Stimulated activated CD4-positive, alpha-beta T cell treated with anti-CD3 and anti-CD28 coated beads, Interleukin-2, amount 100 ng/mL, for 24 hours (primary cell): ENCODE results near the gene ZNF784.

Experiments used
- DNase-seq, 2 donors: peaks; one replicate each; pipeline ENCODE4 v3.0.0-alpha.2; 2020

The ZNF784 gene

GRCh38 chr19:55624109-55625003 is at the start of gene ZNF784:
Gene ZNF784 (minus strand): TSS chr19:55624566. CDS start chr19:55624561, 5 bp downstream.
- DNase-seq = peak; percentile 94 to 95

DNA sequence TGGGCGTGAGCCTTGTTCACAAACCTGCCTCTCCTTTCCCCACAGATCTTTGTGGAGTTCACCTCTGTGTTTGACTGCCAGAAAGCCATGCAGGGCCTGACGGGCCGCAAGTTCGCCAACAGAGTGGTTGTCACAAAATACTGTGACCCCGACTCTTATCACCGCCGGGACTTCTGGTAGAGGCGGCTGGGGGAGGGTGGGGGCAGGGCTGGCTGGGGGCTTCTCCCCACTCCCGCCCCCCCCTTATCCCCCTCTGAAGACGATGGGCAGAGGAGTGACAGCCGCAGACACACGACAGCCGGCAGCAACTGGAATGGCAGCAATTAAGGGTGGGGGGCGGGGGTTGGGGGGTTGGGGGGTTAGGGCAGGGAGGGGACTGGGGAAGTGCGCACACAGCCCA is 49.5 kb upstream of the ZNF784 start:
- no peak for DNase-seq

- DNase-seq = no peak
Measured at GRCh38 chr19:55673465-55673864, 49.1 kb upstream of the ZNF784 start.

DNA sequence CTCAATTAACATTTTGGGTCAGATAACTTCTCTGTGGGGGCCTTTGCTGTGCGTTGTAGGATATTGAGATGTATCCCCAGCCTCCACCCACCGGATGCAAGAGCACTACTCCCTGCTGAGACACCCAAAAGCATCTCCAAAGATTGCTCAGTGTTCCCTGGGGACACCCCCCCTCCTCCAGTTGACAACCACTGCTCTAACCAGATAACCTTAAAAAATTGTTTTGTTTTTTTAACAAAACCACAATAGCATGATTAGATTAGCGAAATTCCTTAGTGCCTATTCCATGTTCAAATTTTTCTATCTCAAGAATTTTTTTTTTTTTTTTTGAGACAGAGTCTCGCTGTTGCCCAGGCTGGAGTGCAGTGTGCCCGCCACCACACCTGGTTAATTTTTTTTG is 48.1 kb upstream of the ZNF784 start:
- no peak for DNase-seq

DNA sequence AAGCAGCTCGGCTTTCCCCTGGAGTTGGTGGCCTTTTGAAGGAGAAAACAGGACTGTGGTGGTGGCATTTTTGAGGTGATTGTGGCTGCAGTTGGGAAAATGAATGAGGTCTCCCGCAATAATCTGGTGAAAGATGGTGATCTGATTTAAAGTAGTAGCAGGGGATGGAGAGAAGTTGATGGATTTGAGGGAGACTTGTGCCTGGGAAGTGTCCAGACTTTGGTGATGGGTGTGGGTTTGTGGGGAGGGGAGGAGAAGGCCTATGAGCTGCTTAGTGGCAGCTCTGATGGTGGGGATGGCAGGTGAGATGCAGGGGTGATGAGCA is 46.6 kb upstream of the ZNF784 start:
- no peak for DNase-seq

DNA sequence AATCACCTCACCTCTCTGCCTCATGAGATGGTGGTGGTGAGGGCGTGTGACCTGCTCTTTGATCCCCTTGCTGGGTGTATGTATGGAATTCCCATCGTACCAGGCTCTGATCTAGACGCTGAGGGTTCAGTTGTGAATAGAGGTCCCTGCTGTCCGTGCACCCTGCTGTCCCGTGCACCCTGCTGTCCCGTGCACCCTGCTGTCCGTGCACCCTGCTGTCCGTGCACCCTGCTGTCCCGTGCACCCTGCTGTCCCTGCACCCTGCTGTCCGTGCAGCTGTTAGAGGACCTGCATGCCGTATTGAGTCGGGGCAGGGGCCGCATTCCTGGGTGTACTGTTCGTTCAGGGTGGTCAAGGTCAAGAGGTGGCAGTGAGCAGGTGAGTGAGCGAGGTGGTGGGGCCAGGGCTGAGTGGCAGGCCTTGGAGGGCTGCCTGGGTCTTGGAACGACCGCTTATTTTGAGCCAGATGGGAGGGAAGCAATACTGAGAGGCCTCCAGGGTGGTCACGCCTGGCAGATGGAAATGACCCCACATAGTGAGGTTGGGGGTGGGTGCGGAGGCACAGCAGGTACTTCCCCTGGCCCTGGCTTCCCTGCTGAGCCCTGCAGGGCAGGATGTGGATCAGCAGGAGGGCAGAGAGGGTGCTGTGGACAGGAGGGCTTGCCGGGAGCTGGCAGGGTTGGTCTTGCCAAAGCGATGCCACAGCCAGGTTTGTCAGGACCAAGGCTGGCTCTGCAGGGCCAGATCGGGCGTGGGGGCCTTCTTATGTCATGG is 46.1 kb upstream of the ZNF784 start:
- peak in 1 of 2 donors; percentile 37 for DNase-seq

DNA sequence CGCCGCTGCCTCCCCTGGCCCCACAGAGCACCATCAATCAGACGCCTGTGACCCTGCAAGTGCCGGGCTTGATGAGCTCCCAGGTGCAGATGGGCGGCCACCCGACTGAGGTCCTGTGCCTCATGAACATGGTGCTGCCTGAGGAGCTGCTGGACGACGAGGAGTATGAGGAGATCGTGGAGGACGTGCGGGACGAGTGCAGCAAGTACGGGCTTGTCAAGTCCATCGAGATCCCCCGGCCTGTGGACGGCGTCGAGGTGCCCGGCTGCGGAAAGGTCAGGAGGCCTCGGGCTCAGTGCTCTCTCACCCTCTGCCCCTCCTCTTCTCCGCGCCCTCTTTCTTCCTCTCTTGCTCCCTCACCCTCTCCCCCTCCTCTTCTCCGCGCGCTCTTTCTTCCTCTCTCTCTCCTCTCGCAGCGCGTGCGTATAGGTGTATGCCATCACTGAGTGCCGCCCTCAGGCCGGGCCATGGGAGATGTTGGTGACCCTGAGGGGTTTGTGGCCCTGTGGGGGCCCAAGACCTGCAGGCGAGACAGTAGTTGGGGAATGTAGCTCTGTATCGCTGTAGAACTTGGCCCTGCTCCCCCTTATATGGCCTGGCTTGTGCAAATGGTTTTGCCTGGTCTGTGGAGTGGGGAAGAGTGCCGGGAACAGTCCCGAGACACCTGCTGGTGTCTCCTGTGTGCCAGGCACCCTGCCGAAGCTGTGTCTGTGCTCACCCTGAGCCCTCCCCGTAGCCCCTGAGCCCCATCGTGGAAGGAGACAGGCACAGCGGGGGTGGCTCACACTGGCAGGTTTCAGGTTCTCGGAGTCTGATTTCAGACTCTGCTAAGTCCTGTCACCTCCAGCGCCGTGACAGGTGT is 45.3 kb upstream of the ZNF784 start:
- no peak for DNase-seq

DNA sequence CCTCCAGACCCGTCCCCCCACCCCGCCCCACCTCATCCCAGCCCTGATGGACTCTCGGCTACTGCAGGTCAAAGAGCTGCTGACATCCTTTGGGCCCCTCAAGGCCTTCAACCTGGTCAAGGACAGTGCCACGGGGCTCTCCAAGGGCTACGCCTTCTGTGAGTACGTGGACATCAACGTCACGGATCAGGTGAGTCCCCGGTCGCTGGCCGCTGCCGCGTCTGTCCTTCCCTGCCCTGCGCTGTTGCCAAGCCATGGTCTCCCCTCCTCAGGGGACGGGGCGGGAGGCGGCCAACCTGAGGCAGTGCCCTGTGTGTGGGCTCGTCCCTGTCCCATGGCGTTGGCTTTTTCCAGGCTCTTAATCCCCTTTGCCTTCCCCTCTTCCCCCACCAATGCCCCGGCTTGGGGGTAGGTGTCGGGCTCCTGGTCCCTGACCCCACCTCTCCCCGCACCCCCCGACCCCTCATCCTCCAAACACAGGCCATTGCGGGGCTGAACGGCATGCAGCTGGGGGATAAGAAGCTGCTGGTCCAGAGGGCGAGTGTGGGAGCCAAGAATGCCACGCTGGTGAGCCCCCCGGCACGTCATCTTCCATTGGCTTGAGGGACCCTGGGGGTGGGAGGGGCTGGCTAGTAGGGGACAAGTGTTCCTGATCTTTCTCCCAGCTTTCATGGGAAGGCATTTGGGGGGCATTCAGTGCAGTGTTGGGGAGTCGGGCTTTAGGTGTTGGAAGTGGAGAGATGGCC is 44.4 kb upstream of the ZNF784 start:
- no peak for DNase-seq

DNA sequence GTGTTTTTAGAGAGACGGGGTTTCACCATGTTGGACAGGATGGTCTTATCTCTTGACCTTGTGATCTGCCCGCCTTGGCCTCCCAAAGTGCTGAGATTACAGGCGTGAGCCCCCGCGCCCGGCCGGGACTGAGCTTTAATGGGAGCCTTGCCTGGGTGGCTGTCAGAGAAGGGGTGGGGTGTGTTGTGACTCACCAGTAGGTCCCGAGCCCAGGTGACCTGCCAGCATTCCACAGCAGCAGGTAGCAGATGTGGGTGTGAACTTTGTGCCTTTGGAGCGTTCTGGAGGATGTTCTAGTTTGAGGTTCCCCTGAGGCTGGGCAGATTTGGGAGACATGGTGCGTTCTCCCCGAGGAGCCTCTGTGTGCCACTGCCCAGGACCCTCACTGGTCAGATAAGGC is 43.6 kb upstream of the ZNF784 start:
- DNase-seq = no peak

GRCh38 chr19:55667511-55667910 is 43.1 kb upstream of the ZNF784 start:
- DNase-seq = no peak

DNA sequence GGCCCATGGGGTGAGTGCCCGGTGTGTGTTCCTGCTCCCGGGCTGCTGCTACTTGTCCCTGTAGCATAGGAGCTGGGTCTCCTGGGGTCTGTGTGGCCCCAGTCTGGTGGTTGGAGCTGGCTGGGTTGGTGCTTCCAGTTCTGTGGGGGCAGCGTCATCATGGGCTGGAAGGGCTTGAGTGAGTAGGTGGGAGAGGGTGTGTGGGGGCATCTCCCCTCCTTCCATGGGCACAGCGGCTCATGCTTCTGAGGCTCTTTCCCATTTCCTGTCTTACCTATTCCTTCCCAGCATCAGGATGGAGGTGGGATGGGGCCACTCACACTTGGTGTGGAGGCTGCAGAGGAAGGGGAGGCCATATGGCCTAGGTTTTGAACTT is 42.6 kb upstream of the ZNF784 start:
- DNase-seq = no peak

- no peak for DNase-seq
Measured at GRCh38 chr19:55666343-55667005, 42.1 kb upstream of the ZNF784 start.

GRCh38 chr19:55663846-55664536 is 39.6 kb upstream of the ZNF784 start:
- no peak for DNase-seq

- DNase-seq = no peak
Measured at GRCh38 chr19:55661826-55662225, 37.5 kb upstream of the ZNF784 start.

- DNase-seq = no peak
Measured at GRCh38 chr19:55660991-55661390, 36.6 kb upstream of the ZNF784 start.

GRCh38 chr19:55660404-55660803 is 36.0 kb upstream of the ZNF784 start:
- DNase-seq = no peak

DNA sequence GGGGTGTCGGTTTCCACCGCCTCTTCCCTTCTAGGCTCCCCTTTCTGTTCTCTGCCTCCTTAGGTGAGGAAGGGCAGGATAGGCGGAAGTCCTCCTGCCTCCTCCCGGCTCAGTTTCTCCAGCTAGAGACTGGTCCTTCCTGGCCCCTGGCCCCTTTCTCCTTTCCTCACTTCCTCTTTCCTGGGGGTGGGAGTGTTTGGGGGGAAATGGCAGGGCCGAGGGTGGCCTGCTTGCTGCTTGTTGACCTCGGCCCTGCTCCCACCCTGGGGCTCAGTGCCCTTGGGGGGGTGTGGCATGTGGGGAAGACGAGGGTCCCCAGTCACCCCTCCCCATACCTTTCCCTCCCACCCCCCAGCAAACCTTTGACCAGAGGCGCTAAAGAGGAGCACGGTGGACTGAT is 35.5 kb upstream of the ZNF784 start:
- DNase-seq = no peak

DNA sequence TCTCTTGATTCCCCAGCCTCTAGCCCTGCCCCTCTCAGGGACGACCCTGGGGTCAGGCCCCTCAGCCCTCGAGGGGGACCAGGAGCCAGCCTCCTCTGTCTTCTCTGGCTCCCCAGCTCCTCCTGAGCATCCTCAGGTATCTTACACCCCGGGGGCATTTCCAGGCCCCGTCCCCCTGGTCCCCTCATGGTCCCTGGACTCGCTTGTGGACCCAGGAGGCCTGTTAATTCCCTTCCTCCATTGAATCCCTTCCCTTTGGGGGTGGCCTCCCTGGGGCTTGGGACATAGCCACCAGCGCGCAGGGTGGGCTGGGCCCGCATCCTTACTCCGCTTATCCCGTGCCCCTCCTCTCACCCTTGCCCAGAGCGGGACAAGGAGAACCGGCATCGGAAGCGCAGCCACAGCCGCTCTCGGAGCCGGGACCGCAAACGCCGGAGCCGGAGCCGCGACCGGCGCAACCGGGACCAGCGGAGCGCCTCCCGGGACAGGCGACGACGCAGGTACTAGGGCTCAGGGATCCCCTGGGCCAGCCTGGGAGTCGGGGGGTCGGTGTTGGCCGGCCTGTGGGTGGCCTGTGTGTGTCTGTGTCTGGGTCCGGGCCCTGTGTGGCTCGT is 34.6 kb upstream of the ZNF784 start:
- DNase-seq = no peak

GRCh38 chr19:55656988-55657747 is 32.8 kb upstream of the ZNF784 start:
- no peak for DNase-seq

DNA sequence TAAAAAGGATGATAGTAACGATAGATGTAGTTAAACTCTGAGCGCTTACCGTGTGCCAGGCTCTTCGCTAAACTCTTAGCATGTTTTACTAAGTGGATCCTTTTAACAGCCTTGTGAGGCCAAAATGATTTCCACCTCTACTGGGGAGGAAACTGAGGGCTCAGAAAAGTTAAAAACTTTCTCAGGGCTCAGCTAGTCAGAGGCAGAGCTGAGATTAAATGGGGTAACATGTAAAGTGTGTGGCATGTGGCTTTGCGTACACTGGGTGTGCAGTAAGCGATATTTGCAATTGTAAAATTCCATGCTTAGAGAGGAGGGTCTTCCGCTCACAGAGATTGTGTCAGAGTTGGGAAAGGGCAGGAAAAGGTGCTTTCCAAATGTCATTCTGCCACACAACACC is 32.2 kb upstream of the ZNF784 start:
- DNase-seq = no peak
